HepG2 (cell line): ENCODE measurements around the gene NDUFB3. TPM values are rescaled to one million over a fixed set of nuclear protein-coding genes. Genes with fewer than 3 reads are reported as not detected.
A peak's percentile ranks its signal among the peaks of the same experiment; 100 is the strongest.

ENCODE experiments used
- BRD4 ChIP-seq: sonication (generic); formaldehyde crosslinking; IDR thresholded peaks from 2 replicates; pipeline ENCODE4 v1.4.0; 2020; ENCODE audit warnings: missing genetic modification reagents
- CCAR2 ChIP-seq: fragments of 200-400 bp; formaldehyde crosslinking; optimal IDR thresholded peaks from 2 replicates; pipeline ENCODE3; 2018; ENCODE audit warnings: low read depth, mild to moderate bottlenecking, low read length, moderate library complexity
- MAFK ChIP-seq, 2 experiments: IDR thresholded peaks in 1 of 2; conservative IDR thresholded peaks in 1 of 2; 2 replicates each; pipeline ENCODE4 v1.6.1; 2011; ENCODE audit warnings: improper control_type of control experiment in 2 of 2, low read length in 2 of 2
- NFATC3 ChIP-seq: sonication (generic); formaldehyde crosslinking; IDR thresholded peaks from 2 replicates; pipeline ENCODE4 v1.5.1; 2020; ENCODE audit warnings: mild to moderate bottlenecking, missing genetic modification reagents
- NFKB2 ChIP-seq: sonication (generic); formaldehyde crosslinking; IDR thresholded peaks from 2 replicates; pipeline ENCODE4 v1.4.0; 2020; ENCODE audit warnings: missing genetic modification reagents, borderline replicate concordance
- PAF1 ChIP-seq: IDR thresholded peaks from 2 replicates; pipeline ENCODE4 v1.6.1; 2016; ENCODE audit warnings: missing genetic modification reagents, missing compliant biosample characterization
- RORA ChIP-seq: sonication (generic); formaldehyde crosslinking; IDR thresholded peaks from 2 replicates; pipeline ENCODE4 v1.5.0; 2020; ENCODE audit warnings: mild to moderate bottlenecking, missing genetic modification reagents, moderate library complexity
- SOX13 ChIP-seq, 3 experiments: fragments of 450-650 bp in 1 of 3; sonication (generic) in 1 of 3; formaldehyde crosslinking in 1 of 3; IDR thresholded peaks in 2 of 3; conservative IDR thresholded peaks in 1 of 3; 2 replicates each; pipeline versions ENCODE4 v1.5.0 to v1.6.1; 2016 to 2020; ENCODE audit warnings: antibody characterized with exemption in 1 of 3, mild to moderate bottlenecking in 1 of 3, missing compliant biosample characterization in 1 of 3, missing genetic modification reagents in 1 of 3, moderate library complexity in 1 of 3
- SP1 ChIP-seq, 2 experiments: fragments of 450-650 bp in 1 of 2; sonication (generic) in 1 of 2; formaldehyde crosslinking in 1 of 2; IDR thresholded peaks; 2 replicates each; pipeline versions ENCODE4 v1.4.0 to v1.6.1; 2016 to 2020; ENCODE audit warnings: missing genetic modification reagents in 1 of 2
- ZNF709 ChIP-seq: sonication (generic); formaldehyde crosslinking; IDR thresholded peaks from 2 replicates; pipeline ENCODE4 v1.5.0; 2020; ENCODE audit warnings: mild to moderate bottlenecking, missing genetic modification reagents
- ZNF761 ChIP-seq: sonication (generic); formaldehyde crosslinking; conservative IDR thresholded peaks from 2 replicates; pipeline ENCODE4 v1.4.0; 2020; ENCODE audit warnings: mild to moderate bottlenecking, missing genetic modification reagents
- ZNF788 ChIP-seq: sonication (generic); formaldehyde crosslinking; IDR thresholded peaks from 2 replicates; pipeline ENCODE4 v1.5.0; 2020; ENCODE audit warnings: mild to moderate bottlenecking, missing genetic modification reagents, borderline replicate concordance
- ZNF850 ChIP-seq: sonication (generic); formaldehyde crosslinking; conservative IDR thresholded peaks from 2 replicates; pipeline ENCODE4 v1.9.0; 2021; ENCODE audit warnings: mild to moderate bottlenecking, missing genetic modification reagents
- ZSCAN30 ChIP-seq: sonication (generic); formaldehyde crosslinking; IDR thresholded peaks from 2 replicates; pipeline ENCODE4 v1.5.0; 2020; ENCODE audit warnings: mild to moderate bottlenecking, missing genetic modification reagents
- polyA plus RNA-seq, 8 experiments: library from polyadenylated mRNA; depleted of rRNA in 3 of 8; stranded (reverse) in 7 of 8; unstranded in 1 of 8; fragments of >200 nt; fragmentation: Illumina TruSeq in 4 of 8; extraction: Trizol in 4 of 8; gene quantifications; 2 replicates each; pipeline versions ENCODE4 v1.2.1 to v1.2.3, GENCODE V29; 2011 to 2016; ENCODE audit warnings: low read depth in 4 of 8, missing spikeins in 1 of 8, mixed read lengths in 1 of 8; ENCODE audit not compliant: insufficient read depth in 1 of 8
- total RNA-seq, 5 experiments: library from RNA; depleted of rRNA; stranded (reverse); fragments of >200 nt; fragmentation: Illumina TruSeq; extraction: Trizol; gene quantifications; 2 replicates each; pipeline ENCODE4 v1.2.3, GENCODE V29; 2016; ENCODE audit warnings: low read depth in 1 of 5
- TF ChIP-seq, protein P1 (sequence below): IDR thresholded peaks from 2 replicates; pipeline ENCODE4 v1.6.1; 2016
- TF ChIP-seq, protein P2 (sequence below), 2 experiments: sonication (generic) in 1 of 2; formaldehyde crosslinking in 1 of 2; IDR thresholded peaks; 2 replicates each; pipeline versions ENCODE4 v1.4.0 to v1.6.1; 2016 to 2020; ENCODE audit warnings: borderline replicate concordance in 1 of 2, low read depth in 1 of 2, mild to moderate bottlenecking in 1 of 2, missing genetic modification reagents in 1 of 2
- TF ChIP-seq, protein P3 (sequence below): sonication (generic); formaldehyde crosslinking; IDR thresholded peaks from 2 replicates; pipeline ENCODE4 v1.8.0; 2022; ENCODE audit warnings: mild to moderate bottlenecking, missing genetic modification reagents; ENCODE audit not compliant: insufficient replicate concordance
- TF ChIP-seq, protein P4 (sequence below): sonication (generic); formaldehyde crosslinking; IDR thresholded peaks from 2 replicates; pipeline ENCODE4 v1.5.1; 2020; ENCODE audit warnings: missing genetic modification reagents, mild to moderate bottlenecking, borderline replicate concordance

NDUFB3 gene
- total and polyA plus RNA-seq, 2 of the 13 experiments (the other 11 are each of a cell fraction or from before 2014, with no cell fraction given) = 50.7 to 159 TPM

DNA sequence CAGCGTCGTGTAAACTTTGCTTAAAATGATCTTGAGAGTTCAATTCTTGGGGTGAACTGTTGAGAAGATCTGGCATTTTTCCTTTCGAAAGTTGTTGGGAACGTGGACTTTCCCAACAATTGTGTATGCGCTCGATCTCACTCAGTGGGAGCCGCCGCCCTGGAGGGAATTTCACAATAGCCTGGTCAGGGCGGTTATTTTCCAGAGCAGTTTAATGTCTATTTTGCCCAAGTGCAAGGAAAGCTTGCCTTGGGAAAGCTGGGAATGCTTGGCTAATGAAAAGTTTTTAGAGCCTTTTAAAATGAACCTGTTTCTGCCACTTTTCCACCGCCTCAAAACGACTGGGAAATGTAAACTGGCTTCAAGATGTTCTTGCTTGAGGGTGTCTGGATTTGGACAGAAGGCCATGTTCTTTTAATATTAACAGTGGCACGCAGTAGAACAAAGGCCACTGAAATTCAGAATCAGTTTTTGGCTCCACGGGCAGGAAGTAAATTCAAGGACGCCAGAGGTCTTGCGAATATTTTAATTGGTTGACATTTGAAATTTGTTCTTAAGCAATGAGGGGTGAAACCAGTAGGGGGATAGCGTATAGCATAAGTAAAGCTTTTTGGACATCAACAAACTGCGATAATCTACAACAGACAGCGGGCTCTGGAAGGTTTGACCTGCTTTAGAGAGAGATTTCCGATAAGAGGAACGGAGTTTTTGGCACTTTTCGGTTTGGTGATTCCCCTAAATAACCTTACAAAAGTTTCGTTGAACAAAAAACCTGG lies 45.3 kb downstream of the NDUFB3 start (continued):
- TF ChIP-seq ZNF850 (CRISPR knock-in tag) (no peak), RORA (no peak; the same call in 1 of the 2 replicates), SP1 (IDR thresholded peaks at IDR 0.05) (no peak), SP1 (CRISPR knock-in tag; IDR thresholded peaks at IDR 0.05) (no peak), PAF1 (CRISPR knock-in tag) (no peak), NFATC3 (CRISPR knock-in tag) (no peak), ZNF709 (CRISPR knock-in tag) (no peak), ZSCAN30 (peak; percentile 45; the same call in 1 of the 2 replicates), CCAR2 (no peak), BRD4 (CRISPR knock-in tag) (peak; percentile 5; the same call in 1 of the 2 replicates), SOX13 (IDR thresholded peaks at IDR 0.05) (no peak), SOX13 (CRISPR knock-in tag; conservative IDR thresholded peaks at IDR 0.05 in 1 of 2, IDR thresholded peaks at IDR 0.05 in 1 of 2) (no peak; a peak in 2 of 4 replicates), ZNF761 (CRISPR knock-in tag) (no peak), NFKB2 (CRISPR knock-in tag) (no peak), ZNF788 (CRISPR knock-in tag) (no peak), MAFK (conservative IDR thresholded peaks at IDR 0.05 in 1 of 2, IDR thresholded peaks at IDR 0.05 in 1 of 2; ENCODE audit: low read length in 2 of 2) (no peak)
- TF ChIP-seq, protein P1, sequence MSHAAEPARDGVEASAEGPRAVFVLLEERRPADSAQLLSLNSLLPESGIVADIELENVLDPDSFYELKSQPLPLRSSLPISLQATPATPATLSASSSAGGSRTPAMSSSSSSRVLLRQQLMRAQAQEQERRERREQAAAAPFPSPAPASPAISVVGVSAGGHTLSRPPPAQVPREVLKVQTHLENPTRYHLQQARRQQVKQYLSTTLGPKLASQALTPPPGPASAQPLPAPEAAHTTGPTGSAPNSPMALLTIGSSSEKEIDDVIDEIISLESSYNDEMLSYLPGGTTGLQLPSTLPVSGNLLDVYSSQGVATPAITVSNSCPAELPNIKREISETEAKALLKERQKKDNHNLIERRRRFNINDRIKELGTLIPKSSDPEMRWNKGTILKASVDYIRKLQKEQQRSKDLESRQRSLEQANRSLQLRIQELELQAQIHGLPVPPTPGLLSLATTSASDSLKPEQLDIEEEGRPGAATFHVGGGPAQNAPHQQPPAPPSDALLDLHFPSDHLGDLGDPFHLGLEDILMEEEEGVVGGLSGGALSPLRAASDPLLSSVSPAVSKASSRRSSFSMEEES (CRISPR knock-in tag) = no peak
- TF ChIP-seq, protein P2, sequence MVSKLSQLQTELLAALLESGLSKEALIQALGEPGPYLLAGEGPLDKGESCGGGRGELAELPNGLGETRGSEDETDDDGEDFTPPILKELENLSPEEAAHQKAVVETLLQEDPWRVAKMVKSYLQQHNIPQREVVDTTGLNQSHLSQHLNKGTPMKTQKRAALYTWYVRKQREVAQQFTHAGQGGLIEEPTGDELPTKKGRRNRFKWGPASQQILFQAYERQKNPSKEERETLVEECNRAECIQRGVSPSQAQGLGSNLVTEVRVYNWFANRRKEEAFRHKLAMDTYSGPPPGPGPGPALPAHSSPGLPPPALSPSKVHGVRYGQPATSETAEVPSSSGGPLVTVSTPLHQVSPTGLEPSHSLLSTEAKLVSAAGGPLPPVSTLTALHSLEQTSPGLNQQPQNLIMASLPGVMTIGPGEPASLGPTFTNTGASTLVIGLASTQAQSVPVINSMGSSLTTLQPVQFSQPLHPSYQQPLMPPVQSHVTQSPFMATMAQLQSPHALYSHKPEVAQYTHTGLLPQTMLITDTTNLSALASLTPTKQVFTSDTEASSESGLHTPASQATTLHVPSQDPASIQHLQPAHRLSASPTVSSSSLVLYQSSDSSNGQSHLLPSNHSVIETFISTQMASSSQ (IDR thresholded peaks at IDR 0.05; ENCODE audit: low read depth) = 0 out of 2 replicates have a peak, but pooled peaks have one; percentile 14
- TF ChIP-seq, protein P2 (CRISPR knock-in tag; IDR thresholded peaks at IDR 0.05; ENCODE audit: borderline replicate concordance) = no peak
- TF ChIP-seq, protein P3, sequence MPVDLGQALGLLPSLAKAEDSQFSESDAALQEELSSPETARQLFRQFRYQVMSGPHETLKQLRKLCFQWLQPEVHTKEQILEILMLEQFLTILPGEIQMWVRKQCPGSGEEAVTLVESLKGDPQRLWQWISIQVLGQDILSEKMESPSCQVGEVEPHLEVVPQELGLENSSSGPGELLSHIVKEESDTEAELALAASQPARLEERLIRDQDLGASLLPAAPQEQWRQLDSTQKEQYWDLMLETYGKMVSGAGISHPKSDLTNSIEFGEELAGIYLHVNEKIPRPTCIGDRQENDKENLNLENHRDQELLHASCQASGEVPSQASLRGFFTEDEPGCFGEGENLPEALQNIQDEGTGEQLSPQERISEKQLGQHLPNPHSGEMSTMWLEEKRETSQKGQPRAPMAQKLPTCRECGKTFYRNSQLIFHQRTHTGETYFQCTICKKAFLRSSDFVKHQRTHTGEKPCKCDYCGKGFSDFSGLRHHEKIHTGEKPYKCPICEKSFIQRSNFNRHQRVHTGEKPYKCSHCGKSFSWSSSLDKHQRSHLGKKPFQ (CRISPR knock-in tag) = no peak
- TF ChIP-seq, protein P4, sequence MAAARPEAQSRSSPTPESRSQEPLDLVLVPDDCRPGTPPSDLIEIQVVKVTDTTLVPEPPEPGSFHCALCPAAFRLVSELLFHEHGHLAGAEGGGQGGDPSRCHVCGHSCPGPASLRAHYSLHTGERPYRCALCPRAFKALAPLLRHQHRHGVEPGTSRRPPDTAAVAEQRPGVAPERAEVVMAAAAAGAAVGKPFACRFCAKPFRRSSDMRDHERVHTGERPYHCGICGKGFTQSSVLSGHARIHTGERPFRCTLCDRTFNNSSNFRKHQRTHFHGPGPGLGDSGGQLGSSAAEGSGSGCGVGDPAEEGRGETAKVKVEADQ (CRISPR knock-in tag) = no peak
